NCI-H748 (cell line): Measurements from ENCODE around the gene CTDNEP1.
A peak's percentile ranks its signal among the peaks of the same experiment; 100 is the strongest.
"Not testable (repeated sequence)": the region's sequence is repeated elsewhere in the genome, so short reads cannot be mapped to it uniquely, and the experiment has no call there.

Experiments
- DNase-seq: peaks from one replicate; lab custom pipeline; 2025; ENCODE audit not compliant: unreplicated experiment; lab: John Stamatoyannopoulos, UW

The CTDNEP1 gene

GRCh38 chr17:7249214-7249613 lies 2.3 kb downstream of the CTDNEP1 start:
- DNase-seq, result no peak

GRCh38 chr17:7248796-7249195 lies 2.7 kb downstream of the CTDNEP1 start:
- DNase-seq, result no peak

- no peak for DNase-seq
These were observed 4.8 kb downstream of the CTDNEP1 start for GRCh38 chr17:7246779-7247178.

GRCh38 chr17:7243838-7244237 lies 7.7 kb downstream of the CTDNEP1 start:
- not testable (repeated sequence) for DNase-seq

GRCh38 chr17:7243453-7243729 lies 8.1 kb downstream of the CTDNEP1 start:
- DNase-seq, result no peak

GRCh38 chr17:7242717-7243452 lies 8.6 kb downstream of the CTDNEP1 start:
- DNase-seq, result peak; percentile 99

GRCh38 chr17:7241783-7242716 lies 9.5 kb downstream of the CTDNEP1 start, which contains the start of gene GABARAP:
Gene GABARAP, minus strand, starts transcription at chr17:7242449. Its CDS starts 119 bp downstream, at chr17:7242330.
- DNase-seq, result peak; percentile 95

- DNase-seq, result peak; percentile 45
These were observed 10.3 kb downstream of the CTDNEP1 start for GRCh38 chr17:7241090-7241733.

- no peak for DNase-seq
These were observed 11.2 kb downstream of the CTDNEP1 start for GRCh38 chr17:7240375-7240774.

GRCh38 chr17:7239091-7240027 lies 12.2 kb downstream of the CTDNEP1 start, which contains the start of gene PHF23:
Gene PHF23, minus strand, starts transcription at chr17:7239457. Its CDS starts 178 bp downstream, at chr17:7239279.
- DNase-seq, result peak; percentile 100

- DNase-seq, result peak; percentile 56
These were observed 13.0 kb downstream of the CTDNEP1 start for GRCh38 chr17:7238420-7239090.

- DNase-seq, result peak; percentile 81
These were observed 13.6 kb downstream of the CTDNEP1 start for GRCh38 chr17:7237761-7238419.

- no peak for DNase-seq
These were observed 14.2 kb downstream of the CTDNEP1 start for GRCh38 chr17:7237266-7237760.

GRCh38 chr17:7236808-7237207 lies 14.7 kb downstream of the CTDNEP1 start:
- no peak for DNase-seq

- DNase-seq, result no peak
These were observed 15.6 kb downstream of the CTDNEP1 start for GRCh38 chr17:7235693-7236665.

GRCh38 chr17:7234083-7234951 lies 17.2 kb downstream of the CTDNEP1 start, which contains the start of gene DVL2:
Gene DVL2, minus strand, starts transcription at chr17:7234517. Its CDS starts 255 bp downstream, at chr17:7234262.
- peak; percentile 96 for DNase-seq

- DNase-seq, result no peak
These were observed 17.8 kb downstream of the CTDNEP1 start for GRCh38 chr17:7233701-7234082.
